HG02642 (cell line): ENCODE data around the gene SLCO1A2.

Source experiments
- ATAC-seq: cut with Tn5 transposase; IDR thresholded peaks from one replicate; pipeline ENCODE4 v1.9.1; 2021; ENCODE audit warnings: mild to moderate bottlenecking; ENCODE audit not compliant: unreplicated experiment, poor library complexity

Gene SLCO1A2

DNA sequence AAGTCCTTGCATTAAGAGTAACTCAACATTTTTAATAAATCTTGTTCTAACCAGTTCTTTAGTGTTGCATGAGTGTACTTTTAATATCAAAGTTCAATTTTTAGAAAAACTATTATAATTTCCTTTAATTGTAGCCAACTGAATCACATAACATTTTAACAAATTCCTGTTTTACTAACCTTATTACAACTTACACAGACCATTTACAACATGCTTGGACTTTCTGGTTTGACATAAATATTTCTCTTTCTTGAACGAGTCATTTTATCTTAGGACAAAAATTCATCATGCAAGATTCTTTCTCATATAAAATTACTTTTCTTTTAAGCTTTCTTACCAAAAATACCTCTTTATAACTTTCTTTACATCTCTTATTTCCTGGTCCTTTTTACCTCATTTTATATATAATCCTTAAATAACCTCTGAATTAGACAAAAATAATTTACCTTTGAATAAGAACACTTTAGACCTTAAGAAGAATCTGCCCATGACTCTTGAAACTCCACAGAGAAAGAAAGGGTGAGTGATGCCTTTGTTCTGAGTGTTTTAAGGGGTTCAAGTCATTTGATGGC lies 3.9 kb downstream of the SLCO1A2 start:
- no peak for ATAC-seq

- no peak for ATAC-seq
Observed at GRCh38 chr12:21328578-21328977, 6.1 kb downstream of the SLCO1A2 start.

DNA sequence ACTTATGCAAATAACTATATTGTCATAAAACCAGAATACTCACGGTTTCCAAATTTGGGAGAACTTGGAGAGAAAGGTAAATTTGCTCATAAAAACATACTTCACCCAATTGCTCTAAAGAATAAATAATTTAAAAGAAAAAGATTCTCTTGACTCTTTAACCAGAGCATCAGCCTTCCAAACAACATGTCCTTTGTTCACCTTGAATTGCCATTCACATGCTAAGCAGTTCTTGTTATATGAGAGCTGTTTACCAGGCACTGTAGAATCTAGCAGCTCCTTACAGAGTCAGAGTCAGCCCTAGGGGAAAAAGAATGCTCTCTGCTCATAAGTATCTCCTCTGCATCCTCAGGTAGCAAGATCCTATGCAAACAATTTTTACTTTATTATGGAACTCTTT lies 10.2 kb downstream of the SLCO1A2 start:
- no peak for ATAC-seq

- ATAC-seq = no peak
Observed at GRCh38 chr12:21323736-21324135, 11.0 kb downstream of the SLCO1A2 start.

- ATAC-seq = no peak
Observed at GRCh38 chr12:21308785-21309184, 25.9 kb downstream of the SLCO1A2 start.

GRCh38 chr12:21305661-21306060 lies 29.1 kb downstream of the SLCO1A2 start:
- no peak for ATAC-seq

DNA sequence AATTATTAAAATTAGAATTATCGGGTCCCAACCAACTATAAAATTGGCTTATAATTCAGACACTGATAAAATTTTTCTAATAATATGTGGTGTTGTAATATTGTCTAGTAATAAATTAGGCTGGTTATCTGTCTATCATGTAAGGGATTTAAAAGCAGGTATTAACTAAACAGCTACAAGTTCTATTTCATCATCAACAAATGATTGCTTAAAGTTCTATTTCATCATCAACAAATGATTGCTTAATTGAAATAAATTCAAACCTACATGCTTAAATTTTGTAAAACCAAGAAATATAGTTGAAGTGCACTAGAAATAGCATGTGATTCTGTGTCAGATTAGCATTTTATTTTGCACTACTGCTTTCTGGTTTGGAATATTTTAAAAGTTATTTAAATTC lies 34.1 kb downstream of the SLCO1A2 start:
- ATAC-seq = no peak

DNA sequence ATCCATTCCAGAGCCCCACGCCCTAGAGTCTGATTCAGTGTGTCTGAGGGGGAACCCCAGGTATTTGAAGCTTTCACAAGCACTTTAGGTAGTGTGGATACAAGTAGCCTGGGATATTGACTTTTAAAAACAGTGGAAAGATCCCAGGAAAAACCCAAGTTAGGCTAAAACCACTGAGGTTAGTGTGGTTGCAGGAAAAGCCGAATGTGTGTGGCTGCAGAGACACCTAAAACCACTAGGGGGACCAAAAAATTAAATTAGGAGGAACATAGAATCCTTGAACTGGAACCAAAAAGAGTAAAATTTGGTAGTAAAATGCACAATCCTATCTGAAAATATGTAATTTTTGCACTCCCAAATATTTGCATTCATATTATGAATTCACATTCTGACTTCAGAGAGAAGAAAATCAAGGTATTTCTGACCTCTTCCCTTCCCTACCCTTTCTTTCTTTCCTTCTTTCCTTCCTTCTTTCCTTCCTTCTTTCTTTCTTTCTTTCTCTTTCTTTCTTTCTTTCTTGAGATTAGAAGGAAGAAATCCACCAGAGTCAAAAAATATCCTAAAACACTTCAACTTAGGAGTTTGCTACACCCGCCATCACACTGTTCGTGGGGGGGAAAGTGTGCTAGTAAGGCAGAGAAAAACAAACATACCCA lies 37.8 kb downstream of the SLCO1A2 start:
- ATAC-seq = peak; percentile 76

DNA sequence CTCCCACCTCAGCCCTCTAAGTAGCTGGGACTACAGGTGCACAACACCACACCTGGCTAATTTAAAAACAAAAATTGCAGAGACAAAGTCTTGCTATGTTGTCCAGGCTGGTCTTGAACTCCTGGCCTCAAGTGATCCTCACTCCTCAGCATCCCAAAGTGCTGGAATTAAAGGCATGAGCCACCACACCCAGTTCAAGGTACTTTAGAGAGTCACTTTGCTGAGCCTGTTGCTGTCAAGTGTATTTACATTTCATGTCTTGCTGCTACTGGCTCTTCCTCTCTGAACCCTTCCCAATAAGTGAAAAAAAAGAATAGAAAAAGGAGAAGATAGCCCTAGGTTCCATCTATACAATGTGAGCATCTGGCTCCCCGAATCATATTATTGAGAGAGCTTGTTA lies 38.4 kb downstream of the SLCO1A2 start:
- ATAC-seq = no peak

DNA sequence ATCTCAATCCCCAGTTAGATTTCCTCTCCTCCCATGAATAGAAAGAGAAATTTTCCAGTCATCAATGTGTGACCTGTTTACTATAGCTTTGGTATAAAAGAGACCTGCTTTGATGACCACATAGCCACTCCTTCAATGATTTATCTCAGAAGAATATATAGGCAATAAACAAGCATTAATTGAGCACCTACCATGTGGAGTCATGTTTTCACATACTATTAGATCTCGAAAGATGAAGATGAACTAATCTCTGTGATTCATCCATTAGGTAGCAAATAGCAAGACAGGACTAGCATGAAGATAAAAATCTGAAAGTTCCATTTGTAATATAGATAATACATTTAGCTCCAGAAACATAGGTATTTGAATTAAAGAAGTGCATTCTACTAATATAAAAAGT lies 40.5 kb downstream of the SLCO1A2 start:
- ATAC-seq = no peak

GRCh38 chr12:21292111-21292510 lies 42.6 kb downstream of the SLCO1A2 start:
- ATAC-seq = no peak

GRCh38 chr12:21289698-21290097 lies 45.0 kb downstream of the SLCO1A2 start:
- no peak for ATAC-seq

DNA sequence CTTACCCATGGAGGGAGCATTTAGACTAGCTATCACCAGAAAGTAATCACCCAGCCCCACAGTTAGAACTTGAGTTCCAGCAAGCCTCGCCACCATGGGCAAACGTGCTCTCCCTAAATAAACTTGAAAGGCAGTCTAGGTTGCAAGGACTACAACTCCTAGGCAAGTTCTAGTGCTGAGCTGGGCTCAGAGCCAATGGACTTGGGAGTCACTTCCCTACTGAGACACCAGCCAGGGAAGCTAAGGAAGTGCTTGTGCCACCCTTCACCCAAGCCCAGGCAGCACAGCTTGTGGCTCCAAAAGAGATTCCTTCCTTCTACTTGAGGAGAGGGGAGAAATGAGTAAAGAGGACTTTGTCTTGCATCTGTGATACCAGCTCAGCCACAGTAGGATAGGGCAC lies 57.9 kb downstream of the SLCO1A2 start:
- ATAC-seq = no peak

GRCh38 chr12:21265932-21266331 lies 68.8 kb downstream of the SLCO1A2 start:
- no peak for ATAC-seq

DNA sequence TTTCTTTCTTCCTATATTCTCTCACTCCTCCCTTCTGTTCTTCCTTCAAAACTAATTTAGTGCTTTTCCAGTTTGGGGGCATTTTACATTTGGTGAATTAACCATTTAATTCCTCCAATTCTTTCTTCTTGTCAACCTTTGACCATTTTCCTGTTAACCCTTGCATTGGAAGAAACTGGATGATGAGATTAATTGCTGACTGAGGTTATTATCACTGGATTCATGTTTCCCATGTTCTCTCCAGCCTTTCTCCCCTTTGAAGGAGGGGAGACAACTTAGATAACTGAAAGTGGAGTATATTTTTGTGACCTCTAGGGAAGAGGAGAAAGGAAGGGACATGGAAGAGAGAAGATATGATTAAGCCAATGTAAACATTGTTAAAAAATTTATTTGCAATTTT lies 70.5 kb downstream of the SLCO1A2 start:
- no peak for ATAC-seq

DNA sequence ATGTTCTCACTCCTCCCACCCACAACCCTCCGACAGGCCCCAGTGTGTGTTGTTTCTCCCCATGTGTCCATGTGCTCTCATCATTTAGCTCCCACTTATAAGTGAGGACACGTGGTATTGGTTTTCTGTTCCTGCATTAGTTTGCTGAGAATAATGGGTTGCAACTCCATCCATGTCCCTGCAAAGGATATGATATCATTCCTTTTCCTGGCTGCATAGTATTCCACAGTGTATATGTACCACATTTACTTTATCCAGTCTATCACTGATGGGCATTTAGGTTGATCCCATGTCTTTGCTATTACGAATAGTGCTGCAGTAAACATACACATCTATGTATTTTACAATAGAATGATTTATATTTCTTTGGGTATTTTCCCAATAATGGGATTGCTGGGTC lies 77.5 kb downstream of the SLCO1A2 start:
- no peak for ATAC-seq

DNA sequence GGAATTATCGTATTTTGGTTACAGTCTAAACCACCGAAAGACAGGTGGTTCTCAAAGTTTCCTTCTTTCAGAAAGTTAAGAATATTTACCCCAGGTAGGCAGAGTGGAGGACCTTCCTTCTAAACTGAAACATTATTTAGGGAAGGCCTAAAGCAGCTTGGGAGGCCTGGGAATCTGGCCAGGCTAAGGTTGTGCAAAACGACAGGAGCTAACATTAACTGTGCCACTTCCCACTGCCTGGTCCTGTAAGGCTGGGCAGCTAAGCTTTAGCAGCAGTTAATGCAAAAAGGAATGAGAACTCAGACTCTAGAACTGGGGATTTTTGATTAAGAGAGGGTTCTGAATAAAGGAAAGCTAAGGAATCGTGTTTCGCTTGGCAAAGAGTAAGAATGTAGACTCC lies 82.6 kb downstream of the SLCO1A2 start:
- no peak for ATAC-seq

- no peak for ATAC-seq
Observed at GRCh38 chr12:21248679-21249078, 86.0 kb downstream of the SLCO1A2 start.

DNA sequence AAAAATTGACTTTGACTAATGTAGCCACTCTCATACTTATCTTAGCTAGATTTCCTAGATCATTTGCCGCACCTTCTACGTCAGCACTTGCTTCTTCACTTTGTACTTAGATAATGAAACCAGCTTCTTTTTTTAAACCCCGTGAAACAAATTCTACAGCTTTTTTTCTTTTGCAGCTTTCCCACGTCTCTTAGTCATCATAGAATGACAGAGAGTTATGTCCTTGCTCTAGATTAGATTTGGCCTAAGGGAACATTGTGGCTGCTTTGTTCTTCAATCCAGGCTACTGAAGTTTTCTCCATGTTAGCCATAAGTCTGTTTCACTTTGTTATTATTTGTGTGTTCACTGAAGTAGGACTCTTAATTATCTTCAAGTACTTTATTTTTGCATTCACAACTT lies 94.9 kb downstream of the SLCO1A2 start:
- ATAC-seq = no peak

GRCh38 chr12:21234395-21234794 lies 100.3 kb downstream of the SLCO1A2 start:
- no peak for ATAC-seq

DNA sequence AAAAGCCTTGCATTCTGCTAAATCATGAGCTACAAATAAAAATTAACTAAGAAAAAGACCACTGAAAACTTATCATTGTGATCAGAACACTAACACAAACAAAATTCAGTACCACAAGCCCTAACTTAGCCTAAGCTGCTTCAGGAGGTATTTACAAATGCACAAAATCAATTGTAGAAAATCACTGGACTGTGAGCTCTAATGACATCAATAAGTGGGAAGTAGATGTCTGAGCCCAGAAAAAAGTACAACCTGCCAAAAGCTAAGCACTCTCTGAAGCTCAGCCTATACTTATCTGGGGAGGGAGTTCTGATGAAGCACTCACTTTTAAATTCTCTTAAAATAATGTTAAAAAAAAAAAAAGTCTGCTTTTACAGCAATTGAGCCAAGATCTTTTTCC lies 110.8 kb downstream of the SLCO1A2 start:
- ATAC-seq = no peak

- no peak for ATAC-seq
Observed at GRCh38 chr12:21221778-21222177, 112.9 kb downstream of the SLCO1A2 start.
